ENCODE results near the gene SPEF2.

The SPEF2 gene

GRCh38 chr5:35741971-35742370 lies 124.3 kb downstream of the SPEF2 start:
- Histone ChIP-seq H3K9me2 (ENCODE audit: low read depth, low read length) (no peaks in the 10 kb centered on the region), H3K36me3 (ENCODE audit: insufficient read depth, low read length) (no peaks in the 10 kb centered on the region), H4K20me1 (ENCODE audit: insufficient read depth, low read length) (no peaks in the 10 kb centered on the region), H3K79me2 (ENCODE audit: insufficient read depth, low read length) (no peaks in the 10 kb centered on the region), H3K27ac (ENCODE audit: low read depth, low read length, poor library complexity, severe bottlenecking) (no peak overlapping the region), H3K27me3 (ENCODE audit: insufficient read depth, low read length) (no peaks in the 10 kb centered on the region), H3F3A (ENCODE audit: insufficient read depth, low read length) (no peaks in the 10 kb centered on the region), H3K9ac (ENCODE audit: low read length) (no peak overlapping the region), H3K4me2 (ENCODE audit: low read length) (no peak overlapping the region), H3K4me1 (ENCODE audit: insufficient read depth, low read length, severe bottlenecking) (peaks cover 30% of the 10 kb centered on the region), H2AFZ (ENCODE audit: low read length) (no peak overlapping the region), H3K9me3 (ENCODE audit: low read length) (no peaks in the 10 kb centered on the region), H3K4me3 (ENCODE audit: low read depth, low read length, poor library complexity, severe bottlenecking) (no peak overlapping the region)
- TF ChIP-seq, protein P1, sequence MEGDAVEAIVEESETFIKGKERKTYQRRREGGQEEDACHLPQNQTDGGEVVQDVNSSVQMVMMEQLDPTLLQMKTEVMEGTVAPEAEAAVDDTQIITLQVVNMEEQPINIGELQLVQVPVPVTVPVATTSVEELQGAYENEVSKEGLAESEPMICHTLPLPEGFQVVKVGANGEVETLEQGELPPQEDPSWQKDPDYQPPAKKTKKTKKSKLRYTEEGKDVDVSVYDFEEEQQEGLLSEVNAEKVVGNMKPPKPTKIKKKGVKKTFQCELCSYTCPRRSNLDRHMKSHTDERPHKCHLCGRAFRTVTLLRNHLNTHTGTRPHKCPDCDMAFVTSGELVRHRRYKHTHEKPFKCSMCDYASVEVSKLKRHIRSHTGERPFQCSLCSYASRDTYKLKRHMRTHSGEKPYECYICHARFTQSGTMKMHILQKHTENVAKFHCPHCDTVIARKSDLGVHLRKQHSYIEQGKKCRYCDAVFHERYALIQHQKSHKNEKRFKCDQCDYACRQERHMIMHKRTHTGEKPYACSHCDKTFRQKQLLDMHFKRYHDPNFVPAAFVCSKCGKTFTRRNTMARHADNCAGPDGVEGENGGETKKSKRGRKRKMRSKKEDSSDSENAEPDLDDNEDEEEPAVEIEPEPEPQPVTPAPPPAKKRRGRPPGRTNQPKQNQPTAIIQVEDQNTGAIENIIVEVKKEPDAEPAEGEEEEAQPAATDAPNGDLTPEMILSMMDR (IDR thresholded peaks at IDR 0.05; ENCODE audit: low read length), result no peak
- no peak for TF ChIP-seq EZH2 (IDR thresholded peaks at IDR 0.05; ENCODE audit: borderline replicate concordance, low read length)

DNA sequence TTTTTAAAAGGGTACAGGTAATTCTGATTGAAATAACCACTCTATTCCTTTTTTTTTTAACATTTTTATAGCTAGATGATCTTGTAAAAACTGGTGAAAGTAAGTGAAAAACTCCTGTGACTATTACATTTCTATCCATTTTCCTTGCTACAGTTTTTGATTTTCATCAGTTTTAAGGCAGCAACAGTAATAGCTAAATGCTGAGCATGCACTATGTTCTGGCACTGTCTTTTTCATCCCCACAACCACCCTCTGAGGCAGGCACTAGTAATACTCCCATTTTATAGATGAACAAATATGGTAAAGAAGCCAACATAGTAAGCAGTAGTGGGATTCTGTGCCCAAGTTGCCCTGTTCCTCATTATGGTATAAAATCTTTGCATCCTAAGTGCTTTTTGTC lies 126.0 kb downstream of the SPEF2 start:
- Histone ChIP-seq H3K9ac (ENCODE audit: low read length) (peak overlapping the region; percentile 60), H3K79me2 (ENCODE audit: insufficient read depth, low read length) (no peaks in the 10 kb centered on the region), H3K4me3 (ENCODE audit: low read depth, low read length, poor library complexity, severe bottlenecking) (peak overlapping the region; percentile 53), H3K9me2 (ENCODE audit: low read depth, low read length) (no peaks in the 10 kb centered on the region), H4K20me1 (ENCODE audit: insufficient read depth, low read length) (no peaks in the 10 kb centered on the region), H3K4me1 (ENCODE audit: insufficient read depth, low read length, severe bottlenecking) (peaks cover 30% of the 10 kb centered on the region), H2AFZ (ENCODE audit: low read length) (0 out of 2 replicates have a peak overlapping the region, but pooled peaks have one; percentile 5), H3K4me2 (ENCODE audit: low read length) (peak overlapping the region; percentile 65), H3F3A (ENCODE audit: insufficient read depth, low read length) (no peaks in the 10 kb centered on the region), H3K27ac (ENCODE audit: low read depth, low read length, poor library complexity, severe bottlenecking) (peak overlapping the region; percentile 71), H3K36me3 (ENCODE audit: insufficient read depth, low read length) (no peaks in the 10 kb centered on the region), H3K27me3 (ENCODE audit: insufficient read depth, low read length) (no peaks in the 10 kb centered on the region), H3K9me3 (ENCODE audit: low read length) (no peaks in the 10 kb centered on the region)
- no peak for TF ChIP-seq EZH2 (IDR thresholded peaks at IDR 0.05; ENCODE audit: borderline replicate concordance, low read length)
- TF ChIP-seq, protein P1 (IDR thresholded peaks at IDR 0.05; ENCODE audit: low read length), result no peak

DNA sequence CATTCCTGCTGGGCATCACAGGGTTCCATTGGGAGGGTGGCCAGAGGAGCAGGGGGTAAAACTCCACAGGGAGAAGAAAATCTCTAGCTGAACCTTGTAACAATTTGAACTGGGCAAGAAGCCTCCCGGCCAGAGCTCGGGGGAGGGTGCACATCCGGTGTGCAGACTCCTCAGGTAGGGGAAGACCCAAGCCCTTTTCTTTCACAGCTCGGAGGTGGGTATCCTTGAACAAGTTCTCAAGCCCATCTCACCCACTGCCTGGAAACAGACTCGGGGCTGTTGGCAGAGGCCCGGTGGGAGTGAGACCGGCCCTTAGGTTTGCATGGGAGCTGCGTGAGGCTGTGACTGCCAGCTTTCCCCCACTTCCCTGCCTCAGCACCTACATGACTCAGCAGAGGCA lies 127.5 kb downstream of the SPEF2 start:
- TF ChIP-seq EZH2 (IDR thresholded peaks at IDR 0.05; ENCODE audit: borderline replicate concordance, low read length), result no peak
- TF ChIP-seq, protein P1 (IDR thresholded peaks at IDR 0.05; ENCODE audit: low read length), result no peak
- Histone ChIP-seq H3K4me1 (ENCODE audit: insufficient read depth, low read length, severe bottlenecking) (peaks cover 30% of the 10 kb centered on the region), H3K36me3 (ENCODE audit: insufficient read depth, low read length) (no peaks in the 10 kb centered on the region), H3K9ac (ENCODE audit: low read length) (peak overlapping the region; percentile 60), H3F3A (ENCODE audit: insufficient read depth, low read length) (no peaks in the 10 kb centered on the region), H3K27ac (ENCODE audit: low read depth, low read length, poor library complexity, severe bottlenecking) (peak overlapping the region; percentile 71), H3K4me3 (ENCODE audit: low read depth, low read length, poor library complexity, severe bottlenecking) (peak overlapping the region; percentile 53), H3K4me2 (ENCODE audit: low read length) (peak overlapping the region; percentile 65), H3K79me2 (ENCODE audit: insufficient read depth, low read length) (no peaks in the 10 kb centered on the region), H2AFZ (ENCODE audit: low read length) (peak overlapping the region; percentile 80), H4K20me1 (ENCODE audit: insufficient read depth, low read length) (no peaks in the 10 kb centered on the region), H3K9me3 (ENCODE audit: low read length) (no peaks in the 10 kb centered on the region), H3K9me2 (ENCODE audit: low read depth, low read length) (no peaks in the 10 kb centered on the region), H3K27me3 (ENCODE audit: insufficient read depth, low read length) (no peaks in the 10 kb centered on the region)
